ENCODE measurements around the gene ADAMTS14.
"Not testable (repeated sequence)": the region's sequence is repeated elsewhere in the genome, so short reads cannot be mapped to it uniquely, and the experiment has no call there.

Gene ADAMTS14

GRCh38 chr10:70753026-70753663, 80.8 kb downstream of the ADAMTS14 start:
- no peak for DNase-seq (ENCODE audit: low spot score)

- no peak for DNase-seq (ENCODE audit: low spot score)
These were observed 81.7 kb downstream of the ADAMTS14 start for GRCh38 chr10:70753841-70754621.

GRCh38 chr10:70756700-70757360, 84.5 kb downstream of the ADAMTS14 start:
- DNase-seq (ENCODE audit: low spot score): peak; percentile 48

- DNase-seq (ENCODE audit: low spot score): no peak
These were observed 85.5 kb downstream of the ADAMTS14 start for GRCh38 chr10:70757856-70758255.

- peak; percentile 50 for DNase-seq (ENCODE audit: low spot score)
These were observed 86.6 kb downstream of the ADAMTS14 start for GRCh38 chr10:70758757-70759514.

GRCh38 chr10:70759781-70760180, 87.5 kb downstream of the ADAMTS14 start:
- DNase-seq (ENCODE audit: low spot score): no peak

- DNase-seq (ENCODE audit: low spot score): no peak
These were observed 88.0 kb downstream of the ADAMTS14 start for GRCh38 chr10:70760271-70760787.

- DNase-seq (ENCODE audit: low spot score): no peak
These were observed 88.8 kb downstream of the ADAMTS14 start for GRCh38 chr10:70761031-70761601.

- DNase-seq (ENCODE audit: low spot score): no peak
These were observed 89.5 kb downstream of the ADAMTS14 start for GRCh38 chr10:70761727-70762350.

GRCh38 chr10:70762441-70763175, 90.3 kb downstream of the ADAMTS14 start:
- DNase-seq (ENCODE audit: low spot score): no peak

GRCh38 chr10:70763567-70763966, 91.3 kb downstream of the ADAMTS14 start:
- DNase-seq (ENCODE audit: low spot score): no peak

- no peak for DNase-seq (ENCODE audit: low spot score)
These were observed 93.7 kb downstream of the ADAMTS14 start for GRCh38 chr10:70765794-70766594.

GRCh38 chr10:70768026-70768685, 95.8 kb downstream of the ADAMTS14 start:
- not testable (repeated sequence) for DNase-seq (ENCODE audit: low spot score)

GRCh38 chr10:70769121-70769520, 96.8 kb downstream of the ADAMTS14 start:
- DNase-seq (ENCODE audit: low spot score): no peak

- DNase-seq (ENCODE audit: low spot score): no peak
These were observed 97.7 kb downstream of the ADAMTS14 start for GRCh38 chr10:70770001-70770400.

- not testable (repeated sequence) for DNase-seq (ENCODE audit: low spot score)
These were observed 98.2 kb downstream of the ADAMTS14 start for GRCh38 chr10:70770516-70770915.

- no peak for DNase-seq (ENCODE audit: low spot score)
These were observed 99.2 kb downstream of the ADAMTS14 start for GRCh38 chr10:70771311-70772194.

GRCh38 chr10:70772627-70773026, 100.3 kb downstream of the ADAMTS14 start:
- DNase-seq (ENCODE audit: low spot score): no peak

All from kidney capillary endothelial cell (primary cell).